ENCODE measurements around the gene CCDC12.

The CCDC12 gene

DNA sequence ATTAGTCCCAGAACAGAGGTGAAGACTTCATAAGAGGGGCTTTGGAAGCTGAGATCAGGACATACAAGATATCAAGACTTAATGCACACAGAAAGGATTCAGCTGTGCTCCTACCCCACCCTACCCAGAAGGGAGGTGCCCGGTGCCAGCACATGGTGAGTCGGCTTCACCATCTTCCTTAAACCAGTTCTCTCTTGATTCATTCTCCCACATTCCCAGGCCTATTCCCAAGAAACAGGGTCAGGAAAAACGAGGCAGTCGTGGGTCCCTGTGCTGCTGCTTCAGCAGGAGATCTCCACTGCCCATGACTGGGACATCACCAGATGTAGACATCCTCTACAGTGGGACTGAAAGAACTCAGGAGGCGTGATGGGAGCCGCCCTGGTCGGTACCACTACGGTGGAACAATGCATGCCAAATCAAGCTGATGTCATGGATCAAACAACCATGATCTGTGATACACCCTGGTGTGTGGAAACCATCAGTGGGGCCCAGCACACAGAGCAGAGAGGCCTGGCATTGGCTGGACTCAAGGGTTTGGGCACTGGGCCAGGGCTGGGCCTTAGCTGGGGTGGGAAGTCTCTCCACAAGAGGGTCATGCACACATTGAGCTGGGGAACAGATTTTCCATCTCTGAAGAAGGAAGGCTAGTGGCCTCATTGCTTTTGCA, 41.9 kb downstream of the CCDC12 start:
- no peak for DNase-seq

DNA sequence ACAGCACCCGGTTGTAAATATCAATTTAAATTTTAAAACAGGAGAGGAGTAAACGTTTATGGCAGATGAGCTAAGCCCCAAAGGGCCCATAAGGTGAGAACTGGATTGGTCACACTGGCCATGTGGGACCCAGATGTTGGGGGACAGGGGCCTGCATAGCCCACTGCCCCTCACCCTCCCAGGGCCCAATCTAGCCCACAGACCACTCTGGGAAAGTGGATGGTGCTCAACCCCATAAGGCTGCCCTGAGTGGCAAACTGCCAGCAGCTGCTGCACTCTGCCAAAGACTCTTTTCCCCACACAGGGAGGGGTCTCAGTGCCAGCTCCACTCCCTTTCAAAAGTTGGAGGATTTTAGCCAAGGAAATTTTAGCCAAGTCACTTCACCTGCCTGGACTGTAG, 42.5 kb downstream of the CCDC12 start:
- DNase-seq: no peak

DNA sequence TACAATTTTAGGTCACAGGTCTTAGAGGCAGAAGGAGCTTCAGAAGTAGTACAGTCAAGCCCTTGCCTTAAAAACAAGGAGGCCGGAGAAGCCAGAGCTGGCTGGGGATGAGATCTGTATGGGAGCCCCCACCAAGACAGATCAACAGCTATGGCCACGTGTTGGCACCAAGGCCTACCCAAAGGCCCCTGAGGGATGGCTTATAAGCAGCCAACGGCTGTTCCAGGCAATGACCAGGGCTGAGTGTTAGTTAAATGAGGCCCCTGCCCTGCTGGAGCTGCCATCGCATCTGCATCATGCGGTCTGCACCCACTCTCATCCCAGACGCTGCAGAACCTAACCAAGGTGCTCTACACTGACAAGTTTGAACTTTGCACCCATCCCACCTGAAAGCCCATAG, 43.3 kb downstream of the CCDC12 start:
- no peak for DNase-seq

DNA sequence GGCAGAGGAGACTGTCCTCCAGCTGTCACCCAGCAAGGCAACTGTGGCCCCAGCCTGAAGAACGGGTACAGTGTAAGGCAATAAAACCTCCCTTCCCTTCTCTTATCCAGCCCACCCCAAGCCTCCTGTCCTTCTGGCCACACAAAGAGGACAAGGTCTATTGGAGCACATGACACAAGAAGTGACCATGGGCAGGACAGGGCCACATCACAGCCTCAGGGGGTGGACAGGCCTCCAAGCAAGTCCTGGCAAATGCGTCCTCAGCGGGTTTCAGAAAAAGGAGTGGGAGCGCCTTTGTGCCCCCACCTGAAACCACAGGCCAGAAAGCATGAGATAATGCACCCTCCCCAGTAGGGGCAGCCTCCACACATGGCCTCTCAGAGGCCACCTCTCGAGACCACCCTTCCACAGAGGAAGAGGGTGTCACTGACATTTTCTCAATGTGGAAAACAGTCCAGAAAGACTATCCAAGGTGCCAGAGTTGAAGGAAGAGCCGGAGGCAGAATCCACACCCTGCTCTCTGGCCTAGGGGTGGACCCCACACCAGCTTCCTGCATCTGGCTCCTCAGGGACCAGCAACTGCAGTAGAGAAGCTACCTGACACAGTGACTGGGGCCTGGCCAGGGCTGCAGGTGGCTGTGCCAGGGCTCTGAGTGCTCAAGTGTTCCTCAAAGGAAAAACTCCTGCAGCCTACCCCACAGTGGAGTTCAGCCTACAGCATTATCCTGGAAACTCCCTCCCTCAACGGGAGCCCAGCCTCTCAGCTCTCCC, 43.9 kb downstream of the CCDC12 start:
- no peak for DNase-seq

DNA sequence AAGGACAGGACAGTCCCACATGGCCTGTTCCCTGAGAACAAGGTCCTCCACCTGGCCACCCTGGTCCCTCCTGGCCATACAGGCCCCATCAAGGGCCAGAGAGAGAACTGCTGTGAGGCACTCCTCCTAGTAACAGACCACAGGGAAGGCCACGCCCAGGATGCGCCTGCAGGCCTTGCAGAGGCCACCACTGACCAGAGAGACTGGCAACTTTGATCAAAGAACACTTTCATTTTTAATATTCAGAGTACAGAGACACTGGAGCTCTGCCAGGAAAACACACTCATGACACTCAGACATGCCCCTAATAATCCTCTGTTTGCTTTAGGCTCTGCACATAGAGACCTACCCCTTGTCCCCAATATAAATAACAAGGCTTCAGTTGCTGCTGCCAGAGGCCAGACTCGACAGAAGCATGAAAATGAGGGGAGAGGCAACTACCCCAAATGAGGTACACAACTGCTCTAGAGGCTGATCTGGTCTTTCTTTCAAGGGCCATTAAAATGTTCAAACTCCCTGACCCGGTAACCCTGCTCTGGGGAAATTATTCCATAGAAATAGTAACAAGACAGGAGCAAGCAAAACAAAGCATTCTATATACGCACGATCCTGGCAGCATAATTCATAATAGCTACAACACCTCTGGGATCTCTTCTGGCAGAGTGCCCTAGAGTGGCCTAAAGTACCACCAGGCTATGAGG, 44.8 kb downstream of the CCDC12 start:
- DNase-seq: no peak

DNA sequence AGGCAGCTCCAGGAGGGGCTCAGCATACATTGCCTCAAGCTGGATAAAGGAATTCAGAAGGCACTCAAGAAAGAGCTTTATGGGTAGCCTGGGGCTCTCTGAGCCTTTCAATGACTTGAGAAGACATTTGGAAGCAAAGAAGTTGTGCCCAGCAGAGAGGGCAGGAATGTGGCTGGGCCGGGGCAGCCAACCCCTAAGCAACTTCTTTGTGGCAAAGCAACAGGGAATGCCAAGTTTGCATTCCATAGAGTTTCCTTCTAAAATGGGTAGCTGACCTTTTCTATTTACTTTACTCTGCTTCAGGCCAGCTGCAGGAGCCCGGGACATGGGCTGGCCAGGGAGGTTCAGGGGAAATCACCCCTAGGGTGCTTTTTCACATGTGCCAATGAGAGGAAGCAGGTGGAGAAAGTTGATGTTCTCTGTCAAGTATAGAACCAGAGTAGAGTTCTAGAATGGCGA, 45.6 kb downstream of the CCDC12 start:
- no peak for DNase-seq

DNA sequence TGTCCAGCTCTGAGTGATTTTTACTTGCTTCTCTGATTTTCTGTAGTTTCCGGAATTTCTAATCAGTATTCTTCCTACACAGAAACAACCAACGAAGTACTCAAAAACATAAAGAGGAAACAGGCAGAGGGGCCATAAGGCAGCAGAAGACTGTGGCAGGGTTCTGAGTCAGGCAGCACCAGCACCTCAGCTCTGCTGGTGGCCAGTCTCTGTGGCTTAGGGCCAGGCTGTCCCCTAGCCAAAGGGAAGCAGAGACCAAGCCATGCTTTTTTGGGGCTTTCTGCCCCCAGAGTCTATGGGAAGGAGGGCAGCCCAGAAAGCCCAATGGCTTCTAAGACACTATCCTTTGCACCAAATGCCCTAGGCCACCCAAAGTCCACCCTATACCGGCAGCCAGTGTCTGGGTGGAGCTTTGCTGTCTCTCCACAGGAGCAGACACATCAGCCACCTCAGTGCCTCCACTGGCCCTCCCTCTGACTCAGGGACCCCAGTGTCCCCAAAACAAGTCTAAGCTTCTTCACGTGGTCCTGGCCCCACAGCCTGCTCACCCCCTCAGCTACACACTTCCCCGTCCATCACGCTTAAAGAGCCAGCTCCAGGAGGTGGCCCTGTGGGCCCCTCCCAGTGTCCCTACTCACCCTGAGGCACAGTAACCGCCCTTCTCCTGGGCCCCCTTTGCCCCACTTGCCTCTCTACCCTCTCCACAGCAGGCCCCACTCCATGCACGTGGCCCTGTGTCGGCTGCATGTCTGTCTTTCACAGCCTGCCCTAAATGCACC, 46.2 kb downstream of the CCDC12 start:
- DNase-seq: no peak

DNA sequence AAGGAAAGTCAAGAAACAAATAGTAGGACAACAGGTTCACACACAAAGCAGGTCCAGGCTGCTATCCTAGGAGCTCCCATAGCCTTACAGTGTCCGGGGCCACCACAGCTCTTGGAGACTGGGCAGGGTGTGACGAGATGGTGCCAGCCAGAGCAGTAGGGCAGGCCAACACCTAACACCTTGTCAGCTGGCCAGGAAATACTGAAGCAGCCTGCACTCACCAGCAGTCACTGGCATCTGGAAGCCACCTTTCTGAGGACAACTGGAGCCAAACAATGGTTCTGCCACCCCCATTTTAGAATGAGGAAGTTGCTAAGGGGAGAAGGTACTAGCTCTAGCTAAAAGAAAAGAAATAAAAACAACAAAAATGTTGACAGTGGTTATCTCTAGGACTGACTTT, 47.2 kb downstream of the CCDC12 start:
- no peak for DNase-seq

DNA sequence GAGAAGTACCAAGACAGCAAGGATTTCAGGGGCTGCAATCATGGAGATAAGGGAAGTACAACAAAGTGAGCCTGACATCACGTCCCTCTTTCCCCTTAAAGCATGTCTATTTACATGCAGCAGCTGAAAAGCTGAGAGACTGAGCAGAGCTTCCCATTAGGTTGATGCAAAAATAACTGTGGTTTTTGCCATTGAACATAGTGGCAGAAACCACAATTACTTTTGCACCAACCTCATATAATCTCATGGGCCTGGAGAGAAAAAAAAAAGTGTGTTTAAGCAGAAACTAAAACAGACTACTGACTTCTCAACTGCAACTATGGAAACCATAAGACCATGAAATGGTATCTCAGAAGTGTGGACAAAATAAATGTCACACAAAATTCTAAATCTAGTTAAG, 48.3 kb downstream of the CCDC12 start:
- no peak for DNase-seq

DNA sequence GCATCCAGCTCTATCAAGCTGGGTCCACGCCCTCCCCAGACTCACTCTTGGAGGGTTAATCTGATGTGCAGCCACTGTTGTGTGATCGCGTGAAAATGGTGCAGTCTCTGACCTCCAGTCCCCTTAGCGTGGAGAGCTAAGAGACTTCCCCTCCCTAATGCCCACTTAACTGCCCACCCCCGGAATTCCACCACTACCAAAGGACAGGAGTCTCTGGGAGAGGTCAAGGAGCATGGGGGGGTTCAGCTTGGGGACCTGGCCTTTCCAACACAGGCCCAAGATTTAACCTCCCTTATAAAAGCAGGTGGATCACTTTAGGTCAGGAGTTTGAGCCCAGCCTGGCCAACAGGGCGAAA, 48.8 kb downstream of the CCDC12 start:
- DNase-seq: no peak

DNA sequence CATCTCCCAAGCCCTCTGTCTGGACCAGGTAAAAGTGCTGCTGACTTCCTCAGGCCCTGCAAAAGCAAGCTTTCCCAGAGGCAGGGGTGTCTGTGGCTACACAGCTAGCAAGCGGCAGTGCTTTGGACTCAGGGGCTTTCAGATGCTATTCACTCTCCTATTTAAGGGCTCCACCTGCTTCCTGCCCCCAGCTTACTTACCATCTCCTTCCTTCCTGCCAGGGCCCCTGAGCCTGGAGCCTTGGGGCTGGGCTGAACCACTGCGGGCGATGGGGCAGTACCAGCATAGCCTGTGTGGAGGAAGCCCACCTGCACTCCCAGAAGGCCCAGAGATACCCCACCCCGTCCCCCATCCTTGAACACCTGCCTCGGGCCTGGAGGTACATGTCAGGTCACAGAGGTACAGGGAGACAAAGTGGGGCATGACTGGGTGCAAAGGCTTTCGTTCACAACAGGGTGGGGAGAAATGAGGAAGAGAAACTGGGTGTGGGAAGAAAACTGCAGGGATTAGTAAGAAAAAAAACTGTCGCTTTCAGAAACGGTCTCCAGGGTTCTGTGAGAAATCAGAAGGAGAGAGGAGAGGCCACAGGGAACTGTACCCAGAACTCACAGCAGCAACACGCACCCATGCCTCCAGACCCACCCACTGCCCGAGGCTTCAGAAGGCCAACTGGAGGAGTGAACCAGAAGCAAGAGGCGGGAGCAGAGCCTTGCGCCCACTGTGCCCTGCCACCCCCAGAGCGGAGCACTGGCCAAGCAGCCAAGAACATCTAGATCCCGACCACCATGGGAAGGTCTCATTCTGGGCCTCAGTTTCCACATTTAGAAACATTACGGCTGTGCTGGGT, 49.5 kb downstream of the CCDC12 start:
- no peak for DNase-seq

DNA sequence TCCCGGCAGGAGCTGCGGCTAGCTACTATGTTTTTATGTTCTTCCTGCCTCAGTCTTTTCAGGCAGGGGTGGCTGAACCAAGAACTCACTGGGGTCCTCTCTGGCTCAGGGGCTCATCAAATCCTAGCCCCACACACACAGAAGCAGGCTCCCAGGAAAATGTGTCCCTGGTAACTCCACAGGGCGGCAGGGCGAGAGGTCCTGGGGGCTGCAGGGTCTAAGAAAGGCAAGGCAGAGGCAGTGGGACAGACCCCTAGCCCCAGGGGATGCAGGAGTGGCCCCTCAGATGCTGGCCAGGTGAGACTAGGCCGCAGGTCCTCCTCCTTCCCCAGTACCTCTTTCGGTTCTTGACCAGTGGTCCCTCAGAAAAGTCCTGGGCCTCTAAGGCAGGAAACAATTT, 50.1 kb downstream of the CCDC12 start:
- no peak for DNase-seq

DNA sequence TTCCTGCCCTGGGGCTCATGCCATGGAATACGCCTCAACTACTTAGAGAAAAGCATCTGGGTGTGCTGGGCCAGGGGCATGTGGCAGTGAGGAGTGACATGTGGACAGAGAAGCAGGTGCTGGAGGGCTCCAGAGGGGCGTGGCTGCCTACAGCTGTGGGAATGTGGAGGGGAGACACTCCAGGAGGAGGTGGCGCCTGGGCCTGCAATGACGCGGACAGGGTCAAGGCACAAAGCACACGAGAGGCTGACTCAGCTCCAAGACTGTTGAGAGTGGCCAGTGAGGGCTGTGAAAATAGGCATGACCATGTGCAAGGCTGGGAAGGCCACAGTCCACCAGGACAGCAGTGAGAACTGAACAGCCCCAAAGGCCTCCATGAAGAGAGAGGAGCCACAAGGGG, 50.5 kb downstream of the CCDC12 start:
- no peak for DNase-seq

DNA sequence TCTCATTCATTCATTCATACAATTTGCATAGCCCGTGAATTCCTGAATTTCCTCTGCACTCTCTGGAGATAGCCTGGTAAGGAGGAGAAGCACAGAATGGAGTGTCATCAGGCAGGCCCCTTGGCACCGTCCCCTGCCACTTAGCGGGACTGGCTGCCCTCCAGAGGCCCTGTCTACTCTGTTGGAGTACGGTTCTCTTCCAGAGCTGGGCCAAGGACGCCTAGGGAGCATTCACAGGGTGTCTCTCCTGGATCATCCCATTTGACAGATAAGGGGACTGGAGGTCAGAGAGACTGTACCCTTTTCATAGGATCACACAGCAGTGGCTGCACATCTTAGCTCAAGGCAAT, 51.0 kb downstream of the CCDC12 start:
- no peak for DNase-seq

DNA sequence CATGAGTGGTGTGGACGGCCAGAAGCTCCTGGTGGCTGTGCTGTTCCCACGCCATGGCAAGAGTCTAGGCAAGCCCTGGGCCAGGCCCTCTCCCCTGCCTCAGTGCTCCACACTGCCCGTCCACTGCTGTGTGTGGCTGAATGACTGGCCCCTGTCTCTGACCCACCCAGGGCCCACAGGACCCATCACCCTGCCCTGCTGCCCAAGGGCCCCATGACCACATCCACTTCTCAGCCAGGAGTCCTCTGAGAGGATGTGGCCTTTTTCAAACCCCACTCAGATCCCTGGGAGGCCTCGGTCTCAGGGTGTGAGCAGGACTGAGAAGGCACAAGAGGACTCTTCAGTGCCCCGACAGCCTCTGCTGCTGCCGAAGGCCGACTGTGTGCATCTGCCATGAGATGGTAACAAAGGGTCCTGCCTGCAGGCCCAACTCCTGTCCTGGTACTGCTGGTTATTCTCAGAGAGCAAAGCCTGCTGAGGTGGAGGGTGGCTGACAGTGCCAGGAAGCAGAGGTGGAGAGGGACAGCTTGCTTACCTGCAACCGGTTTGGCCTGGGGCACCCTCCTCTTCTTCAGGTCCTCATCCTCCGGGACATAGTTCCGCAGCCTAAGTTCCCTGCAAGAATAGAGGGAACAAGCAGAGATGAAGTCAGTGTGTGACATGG, 51.5 kb downstream of the CCDC12 start:
- no peak for DNase-seq

DNA sequence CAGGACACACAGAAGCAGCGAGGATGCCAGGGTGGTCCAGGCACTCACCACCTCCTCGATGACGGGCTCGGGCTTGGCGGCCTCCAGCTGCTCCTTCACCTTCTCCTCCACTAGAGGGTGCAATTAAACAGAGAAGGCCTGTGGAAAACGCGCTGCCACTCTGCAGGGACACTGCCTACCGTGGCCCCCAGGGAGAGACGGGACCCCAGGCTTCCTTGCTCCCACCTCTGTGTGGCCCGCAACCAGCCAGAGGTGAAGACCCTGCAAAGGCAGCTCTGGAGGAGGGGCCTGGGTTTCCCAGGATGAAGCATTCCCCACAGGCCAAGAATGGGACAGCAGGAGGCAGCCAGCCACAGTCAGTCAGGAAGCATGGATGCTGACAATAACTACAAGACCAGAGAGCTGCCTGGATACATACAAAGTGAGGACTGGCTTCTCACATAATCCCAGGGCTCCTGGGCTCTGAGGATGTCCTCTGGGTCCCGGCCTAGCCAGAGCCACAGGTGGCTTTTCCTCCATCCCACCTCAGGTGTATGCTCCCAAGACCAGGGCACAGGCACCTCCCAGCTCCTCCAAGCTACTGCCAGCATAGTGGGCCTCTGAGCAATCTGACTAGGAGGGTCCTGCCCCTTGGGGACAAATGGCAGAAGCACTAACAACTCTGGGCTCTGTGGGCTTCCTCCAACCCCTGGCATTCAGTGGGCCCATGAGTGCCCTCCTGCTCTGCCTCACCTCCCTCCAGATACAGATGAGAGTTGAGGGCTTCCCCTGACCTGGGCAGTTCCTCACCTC, 52.8 kb downstream of the CCDC12 start:
- no peak for DNase-seq

DNA sequence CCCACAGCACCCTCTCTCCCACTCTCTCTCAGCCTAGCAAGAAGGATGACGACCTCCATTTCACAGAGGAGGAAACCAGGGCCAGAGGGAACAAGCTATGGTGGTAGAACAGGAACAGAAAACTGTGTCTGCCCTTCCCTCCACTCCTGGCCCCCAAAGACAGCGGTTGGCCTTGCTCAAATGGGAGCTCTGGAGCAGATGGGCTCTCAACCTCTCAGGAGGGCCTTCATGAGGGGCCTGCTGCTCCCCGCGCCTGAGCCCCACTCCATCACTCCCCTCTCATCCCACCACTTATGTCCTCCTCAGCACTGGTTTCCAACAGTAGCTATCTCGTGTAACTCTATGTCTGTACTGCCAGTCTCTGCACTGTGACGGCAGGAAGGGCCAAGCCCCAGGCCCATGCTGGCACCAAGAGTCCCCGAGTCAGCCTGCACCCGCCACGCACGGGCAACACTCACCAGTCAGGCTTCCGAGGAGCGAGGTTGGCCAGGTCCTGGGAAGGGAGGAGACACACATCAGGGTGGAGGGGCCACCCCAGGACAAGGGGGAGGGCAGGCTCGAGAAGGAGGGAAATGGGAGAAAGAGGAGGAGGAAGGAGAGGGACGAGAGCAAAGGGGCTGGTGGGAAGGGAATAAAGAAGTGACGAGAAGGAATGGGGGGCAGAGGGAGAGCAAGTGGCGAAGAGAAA, 53.5 kb downstream of the CCDC12 start:
- no peak for DNase-seq

DNA sequence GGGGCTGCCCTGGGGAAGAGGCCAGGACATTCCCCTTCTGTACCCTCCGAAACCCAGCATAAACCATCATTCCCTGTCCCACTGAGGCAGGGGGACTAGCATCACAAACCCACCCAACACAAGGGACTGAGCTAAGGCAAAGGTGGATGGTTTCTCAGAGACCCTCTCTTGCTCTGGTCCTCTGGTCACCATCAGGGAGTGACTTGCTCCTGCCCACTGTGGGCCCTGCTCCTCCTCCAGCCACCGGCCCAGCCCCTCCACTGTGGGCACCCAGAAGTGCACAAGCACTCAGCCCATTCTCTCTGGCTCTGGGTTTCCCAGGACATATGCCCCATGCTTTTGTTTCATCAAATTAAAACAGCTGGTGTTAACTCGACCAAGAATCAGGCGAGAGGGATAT, 54.1 kb downstream of the CCDC12 start:
- no peak for DNase-seq

DNA sequence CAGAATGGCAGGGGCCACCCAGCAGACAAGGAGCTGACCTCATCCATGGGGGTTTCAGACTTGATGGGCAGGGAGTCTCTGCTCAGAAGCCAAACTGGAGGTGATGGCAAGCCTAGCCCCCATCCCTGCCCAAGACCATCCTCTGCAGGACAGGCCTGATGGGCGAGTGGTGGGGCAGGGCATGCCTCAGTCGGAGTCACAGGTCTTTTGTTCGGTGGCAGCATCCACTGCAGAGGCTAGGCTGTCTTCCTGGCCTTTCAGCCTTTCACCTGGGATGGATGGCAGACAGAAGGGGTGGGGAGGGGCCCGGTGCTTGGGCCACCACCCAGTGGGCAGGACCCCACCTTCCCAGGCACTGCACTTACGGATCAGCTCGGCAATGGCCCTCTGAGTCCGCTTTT, 54.7 kb downstream of the CCDC12 start:
- DNase-seq: no peak

DNA sequence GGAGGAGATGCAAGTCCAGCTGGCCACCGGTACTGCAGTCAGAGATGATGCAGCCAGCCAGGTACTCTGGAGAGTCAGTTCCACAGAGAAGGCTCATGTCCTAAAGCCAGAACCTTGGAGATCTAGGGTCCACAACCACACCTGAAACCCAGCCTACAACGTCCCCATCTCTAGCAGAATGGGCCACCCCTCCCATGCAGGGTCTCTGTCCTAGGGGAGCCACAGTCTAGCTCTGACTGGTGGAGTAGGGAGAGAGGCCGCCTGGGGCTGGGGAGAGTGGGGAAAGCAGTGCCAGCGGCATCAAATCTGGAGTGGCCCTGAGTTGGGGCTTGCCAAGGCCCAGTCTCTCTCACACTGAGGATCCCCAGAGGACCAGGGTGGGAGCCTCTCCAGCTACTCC, 55.5 kb downstream of the CCDC12 start:
- DNase-seq: no peak

Data from cortex of kidney (tissue), 1 donor.